Amniotic epithelial cell (primary cell): Measurements from ENCODE around the gene CHRDL2.
A peak's percentile ranks its signal among the peaks of the same experiment; 100 is the strongest.

Experiments
- DNase-seq: peaks from one replicate; pipeline ENCODE4 v3.0.0-alpha.2; 2010; ENCODE audit warnings: low read depth

The CHRDL2 gene

GRCh38 chr11:74748211-74749126 is 17.2 kb upstream of the CHRDL2 start, which contains the start of gene RNF169:
TSS of gene RNF169 (plus strand) at chr11:74748849. CDS start at chr11:74748881, 32 bp downstream.
- DNase-seq, result peak; percentile 96

- DNase-seq, result no peak
Observed at GRCh38 chr11:74746868-74747267, 15.6 kb upstream of the CHRDL2 start.

GRCh38 chr11:74744277-74744676 is 13.1 kb upstream of the CHRDL2 start:
- no peak for DNase-seq

GRCh38 chr11:74743640-74744039 is 12.4 kb upstream of the CHRDL2 start:
- no peak for DNase-seq

GRCh38 chr11:74742070-74742469 is 10.8 kb upstream of the CHRDL2 start:
- DNase-seq, result no peak

GRCh38 chr11:74739546-74740270 is 8.5 kb upstream of the CHRDL2 start:
- DNase-seq, result peak; percentile 64

- DNase-seq, result no peak
Observed at GRCh38 chr11:74736031-74736430, 4.8 kb upstream of the CHRDL2 start.

GRCh38 chr11:74735365-74735928 is 4.2 kb upstream of the CHRDL2 start:
- DNase-seq, result no peak

- DNase-seq, result no peak
Observed at GRCh38 chr11:74734559-74734925, 3.3 kb upstream of the CHRDL2 start.

GRCh38 chr11:74730571-74731260 is 510 bp downstream of the CHRDL2 start:
- no peak for DNase-seq

- no peak for DNase-seq
Observed at GRCh38 chr11:74729397-74729796, 1.8 kb downstream of the CHRDL2 start.

- peak; percentile 59 for DNase-seq
Observed at GRCh38 chr11:74726547-74727182, 4.6 kb downstream of the CHRDL2 start.

- no peak for DNase-seq
Observed at GRCh38 chr11:74725701-74726100, 5.5 kb downstream of the CHRDL2 start.

GRCh38 chr11:74723511-74723910 is 7.7 kb downstream of the CHRDL2 start:
- no peak for DNase-seq

- DNase-seq, result no peak
Observed at GRCh38 chr11:74721479-74721835, 9.8 kb downstream of the CHRDL2 start.

- DNase-seq, result peak; percentile 76
Observed at GRCh38 chr11:74720596-74721478, 10.4 kb downstream of the CHRDL2 start.

GRCh38 chr11:74719011-74719410 is 12.2 kb downstream of the CHRDL2 start:
- no peak for DNase-seq

- no peak for DNase-seq
Observed at GRCh38 chr11:74717221-74717969, 13.8 kb downstream of the CHRDL2 start.

GRCh38 chr11:74714904-74715303 is 16.3 kb downstream of the CHRDL2 start:
- DNase-seq, result no peak

- no peak for DNase-seq
Observed at GRCh38 chr11:74713686-74714085, 17.5 kb downstream of the CHRDL2 start.
